GM18526 (cell line): ENCODE results near the gene CPED1.

Source experiments
- POLR2A ChIP-seq: IDR thresholded peaks from 3 replicates; pipeline ENCODE4 v1.6.1; 2011; ENCODE audit not compliant: insufficient read length; ENCODE audit errors: extremely low read depth

CPED1 gene

DNA sequence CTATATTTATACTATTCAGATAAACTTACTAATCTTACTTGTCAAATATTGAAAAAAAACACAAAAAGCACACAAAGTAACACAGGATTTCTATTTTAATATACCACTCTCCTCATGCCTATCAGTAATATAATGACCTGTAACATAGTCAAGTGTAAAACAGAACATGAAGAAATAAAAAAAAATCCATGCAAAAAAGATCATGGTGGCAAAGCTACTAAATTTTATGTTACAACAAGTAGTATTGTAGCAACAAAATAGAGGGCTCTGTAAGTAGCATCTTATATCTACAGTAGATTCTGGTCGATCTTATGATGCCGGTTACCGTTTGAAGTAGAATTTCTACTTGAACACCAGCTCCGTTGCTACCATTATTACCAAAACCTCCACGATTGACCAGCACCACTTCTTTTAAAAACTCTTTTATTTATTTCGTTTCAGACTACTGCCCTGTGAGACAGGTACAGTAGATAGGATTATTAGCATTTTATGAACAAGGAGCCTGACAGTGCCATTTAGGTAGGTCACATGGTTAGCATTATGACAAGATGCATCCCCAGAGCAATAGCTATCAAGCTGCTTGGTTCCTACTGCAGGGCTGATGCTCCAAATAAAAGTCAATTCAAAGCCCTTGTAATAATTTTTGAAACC lies 2.1 kb downstream of the CPED1 start:
- TF ChIP-seq POLR2A, result no peak

DNA sequence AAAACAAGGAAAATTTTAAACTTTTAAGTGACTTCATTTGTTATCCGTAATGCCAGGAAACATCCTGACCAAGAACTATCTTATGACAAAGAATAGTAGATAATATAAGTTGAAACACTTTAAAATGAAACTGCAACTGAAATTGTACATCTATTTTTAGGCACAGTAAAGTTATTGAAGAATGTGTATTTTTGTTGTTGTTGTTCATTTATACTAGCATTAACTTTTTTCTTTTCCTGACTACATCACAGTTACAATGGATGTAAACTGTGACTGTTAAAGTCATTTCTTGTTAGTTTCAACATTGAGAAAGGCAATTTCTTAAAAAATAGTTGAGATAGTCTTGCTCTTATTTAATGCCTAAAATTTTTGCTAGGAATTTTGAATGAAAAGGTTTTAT lies 2.6 kb downstream of the CPED1 start:
- no peak for TF ChIP-seq POLR2A

DNA sequence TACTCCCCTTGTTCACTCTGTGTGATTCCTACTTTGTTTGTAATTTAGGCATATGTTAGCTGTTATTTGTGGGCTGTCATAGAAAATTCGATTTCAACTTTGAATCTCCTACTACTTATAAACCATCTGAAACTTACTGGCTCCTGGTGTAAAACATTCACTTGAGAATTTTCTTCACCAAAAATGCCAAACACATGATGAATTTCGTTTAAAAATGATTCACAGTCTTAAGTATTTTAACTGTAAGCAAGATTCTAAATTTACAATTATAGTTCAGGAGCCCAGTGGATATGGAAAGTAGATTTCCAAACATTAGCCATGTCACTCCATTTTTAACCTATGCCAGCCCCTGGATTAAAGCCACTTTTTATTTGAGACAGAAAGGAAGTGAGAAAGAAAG lies 3.1 kb downstream of the CPED1 start:
- no peak for TF ChIP-seq POLR2A

DNA sequence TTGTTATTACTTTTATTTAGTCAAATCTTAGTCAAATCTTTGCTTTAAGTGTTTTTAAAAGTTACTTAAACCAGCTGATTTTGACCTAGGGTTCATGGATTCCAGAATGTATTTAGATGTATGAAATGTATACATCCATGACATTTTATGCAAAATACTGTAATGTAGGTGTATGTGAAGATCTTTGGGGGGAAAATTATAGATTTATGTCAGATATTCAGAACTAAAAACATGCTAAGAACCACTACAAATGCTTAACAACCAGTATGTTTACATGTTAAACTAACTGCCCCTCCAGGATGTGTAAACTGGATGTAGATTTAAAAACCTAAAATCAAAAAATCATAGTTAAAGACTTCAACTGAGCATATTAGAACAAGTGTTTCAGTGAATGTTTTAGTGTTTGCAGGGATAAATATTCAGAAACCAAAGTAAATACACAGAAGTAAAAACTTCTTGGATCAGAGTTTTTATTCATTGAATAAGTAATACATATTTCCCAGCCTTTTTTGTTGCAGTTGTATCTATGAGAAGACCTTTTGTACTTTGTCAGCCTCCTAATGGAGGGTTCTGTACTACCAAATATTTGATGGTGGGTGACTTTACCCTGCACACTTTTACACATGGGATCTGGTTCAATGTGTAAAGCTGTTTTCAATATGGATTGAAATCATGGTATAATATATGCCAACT lies 3.9 kb downstream of the CPED1 start:
- no peak for TF ChIP-seq POLR2A

DNA sequence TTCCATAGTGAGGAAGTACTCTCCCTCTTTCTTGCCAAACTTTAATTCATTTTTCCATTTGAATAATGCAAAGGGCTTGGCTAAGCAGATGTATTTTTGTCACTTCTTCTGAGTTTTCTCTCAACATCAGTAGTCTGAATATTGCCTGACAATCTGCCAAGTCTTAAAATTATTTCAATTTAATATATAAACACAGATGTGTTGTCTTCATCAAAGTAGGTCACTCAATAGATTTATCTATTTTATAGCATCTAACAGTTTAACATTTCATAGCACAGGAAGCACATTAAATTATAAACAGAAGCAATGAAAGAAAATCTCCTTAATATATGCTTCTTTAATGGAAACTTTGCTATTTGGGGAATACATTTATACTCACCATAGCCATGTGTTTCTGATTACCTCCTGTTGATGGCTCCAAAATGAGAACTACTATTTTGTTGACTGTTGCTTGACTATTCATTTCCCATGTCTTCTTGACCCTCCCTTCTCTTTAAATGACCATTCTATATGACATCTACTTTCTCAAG lies 4.5 kb downstream of the CPED1 start:
- no peak for TF ChIP-seq POLR2A

DNA sequence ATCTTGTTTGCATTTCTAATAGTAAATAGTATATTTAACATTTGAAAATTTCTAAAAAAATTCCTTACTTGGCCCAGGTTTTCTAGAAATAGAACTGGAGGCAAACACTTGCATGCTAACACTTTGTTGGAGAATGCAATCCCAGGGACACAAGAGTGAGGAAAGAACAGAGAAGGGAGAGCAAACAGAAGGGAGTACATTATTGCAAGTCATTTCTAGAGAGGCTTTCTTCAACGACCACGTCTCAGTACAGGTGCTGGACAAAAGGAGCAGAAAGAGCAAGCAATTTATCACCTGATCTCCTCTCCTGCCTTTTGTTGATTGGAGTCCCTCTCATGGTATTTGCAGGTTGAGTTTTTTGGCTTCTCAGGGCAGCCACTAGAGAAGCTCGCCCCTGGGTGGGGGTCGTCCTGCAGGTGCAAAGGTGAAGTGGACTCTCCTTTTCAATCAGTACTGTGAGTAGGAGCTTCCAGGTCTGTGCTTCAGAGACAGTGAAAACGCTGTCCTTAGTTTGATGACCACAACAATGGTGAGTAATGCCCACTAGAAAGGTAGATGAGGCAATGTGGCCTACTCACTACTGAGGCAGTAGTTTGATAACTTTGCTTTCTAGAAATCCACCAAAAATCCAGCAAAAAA lies 5.2 kb downstream of the CPED1 start:
- TF ChIP-seq POLR2A, result no peak

DNA sequence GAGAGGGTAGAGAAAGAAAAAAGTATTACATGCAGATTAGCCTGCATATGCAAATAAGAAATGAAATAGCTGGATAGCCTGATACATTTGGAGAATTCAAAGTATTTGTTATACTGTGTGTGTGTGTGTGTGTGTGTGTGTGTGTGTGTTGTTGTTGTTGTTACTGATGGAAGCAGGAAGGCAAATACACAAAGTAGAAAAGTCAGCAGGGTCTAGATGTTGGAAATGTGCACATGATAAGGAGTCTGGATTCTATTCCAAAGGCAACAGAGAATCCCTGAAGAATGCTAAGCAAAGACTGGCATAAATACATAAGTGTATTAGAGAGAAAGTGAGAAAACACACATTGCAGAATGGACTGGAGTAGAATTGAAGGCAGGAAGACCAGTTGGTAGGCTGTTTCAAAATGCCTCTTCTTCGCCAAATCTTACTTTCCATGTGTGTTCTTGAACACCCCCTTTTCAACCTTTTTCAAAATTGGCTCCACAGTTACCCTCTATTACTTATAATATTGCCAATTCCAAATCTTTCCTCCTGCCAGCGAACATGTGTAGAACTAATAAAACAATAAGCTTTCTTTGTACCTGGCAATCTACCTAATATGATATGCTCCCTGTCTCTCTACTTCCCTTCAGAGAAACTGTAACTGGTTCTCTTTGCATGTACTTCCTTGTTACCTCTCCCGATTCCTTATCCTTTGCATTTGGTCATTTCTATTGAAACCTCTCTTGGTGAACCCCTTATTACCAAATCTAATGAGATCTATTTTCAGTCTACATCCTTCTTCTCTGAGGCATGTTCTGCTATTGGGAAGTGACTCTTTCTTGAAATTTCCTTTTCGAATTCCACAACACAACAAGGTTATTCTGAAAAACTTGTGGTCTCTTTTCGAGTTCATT lies 6.2 kb downstream of the CPED1 start:
- TF ChIP-seq POLR2A, result no peak

DNA sequence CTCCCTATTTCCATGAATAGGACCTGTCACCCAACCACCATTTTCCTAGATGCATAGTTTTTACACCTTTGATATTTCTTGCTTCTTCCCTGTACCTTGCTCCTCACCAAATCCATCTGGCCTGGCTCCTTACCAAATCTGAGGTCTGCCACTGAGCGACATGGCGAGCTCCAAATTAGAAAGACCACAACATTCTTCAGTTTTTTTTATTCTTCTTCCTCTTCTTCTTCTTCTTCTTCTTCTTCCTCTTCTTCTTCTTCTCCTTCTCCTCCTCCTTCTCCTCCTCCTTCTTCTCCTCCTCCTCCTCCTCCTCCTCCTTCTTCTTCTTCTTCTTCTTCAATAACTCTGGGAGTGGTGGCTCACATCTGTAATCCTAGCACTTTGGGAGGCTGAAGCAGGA lies 7.1 kb downstream of the CPED1 start:
- no peak for TF ChIP-seq POLR2A

DNA sequence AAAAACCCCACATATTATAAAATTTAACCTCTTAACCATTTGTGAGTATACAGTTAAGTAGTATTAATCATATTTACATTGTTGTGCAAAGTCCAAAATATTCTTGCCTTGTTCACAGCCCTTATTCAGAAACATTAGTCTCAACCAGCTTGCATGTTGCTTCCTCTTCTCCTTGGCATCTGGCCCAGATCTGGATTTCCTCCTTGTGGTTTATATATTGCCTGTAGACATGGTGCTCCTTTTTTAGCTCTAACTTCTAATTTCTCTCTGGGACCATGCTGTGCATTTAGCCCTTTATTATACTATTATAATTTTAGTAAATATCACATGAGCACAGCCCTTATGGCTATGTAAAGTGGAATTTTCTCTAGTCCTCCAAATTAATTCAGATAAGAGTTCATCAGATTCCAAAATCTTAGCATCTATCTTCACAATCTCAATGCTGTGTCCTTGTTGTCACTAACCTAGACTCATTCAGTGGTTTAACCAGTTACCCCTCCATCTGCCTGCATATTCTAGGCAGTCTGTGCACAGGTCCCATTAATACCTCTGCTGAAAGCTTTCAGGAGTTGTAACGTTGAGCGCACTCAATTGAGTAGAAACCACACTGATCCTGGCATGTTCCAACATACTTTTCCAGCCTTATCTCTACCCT lies 7.9 kb downstream of the CPED1 start:
- no peak for TF ChIP-seq POLR2A

DNA sequence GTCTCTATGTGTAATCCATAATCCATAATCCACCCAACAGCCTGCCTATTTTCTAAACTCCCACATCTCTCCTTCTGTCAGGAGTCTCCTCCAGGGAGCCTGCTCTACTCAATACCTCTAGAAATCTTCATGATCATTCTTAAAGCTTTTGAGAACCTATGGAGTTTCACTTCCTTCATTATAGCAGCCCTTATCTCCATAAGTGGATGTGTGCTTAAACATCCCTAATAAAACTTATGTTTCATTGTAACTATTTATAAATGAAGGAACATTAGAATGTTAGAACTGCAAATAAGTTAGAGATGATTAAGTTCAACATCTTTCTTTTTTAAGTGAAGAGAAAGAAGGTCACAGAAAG lies 8.5 kb downstream of the CPED1 start:
- no peak for TF ChIP-seq POLR2A

DNA sequence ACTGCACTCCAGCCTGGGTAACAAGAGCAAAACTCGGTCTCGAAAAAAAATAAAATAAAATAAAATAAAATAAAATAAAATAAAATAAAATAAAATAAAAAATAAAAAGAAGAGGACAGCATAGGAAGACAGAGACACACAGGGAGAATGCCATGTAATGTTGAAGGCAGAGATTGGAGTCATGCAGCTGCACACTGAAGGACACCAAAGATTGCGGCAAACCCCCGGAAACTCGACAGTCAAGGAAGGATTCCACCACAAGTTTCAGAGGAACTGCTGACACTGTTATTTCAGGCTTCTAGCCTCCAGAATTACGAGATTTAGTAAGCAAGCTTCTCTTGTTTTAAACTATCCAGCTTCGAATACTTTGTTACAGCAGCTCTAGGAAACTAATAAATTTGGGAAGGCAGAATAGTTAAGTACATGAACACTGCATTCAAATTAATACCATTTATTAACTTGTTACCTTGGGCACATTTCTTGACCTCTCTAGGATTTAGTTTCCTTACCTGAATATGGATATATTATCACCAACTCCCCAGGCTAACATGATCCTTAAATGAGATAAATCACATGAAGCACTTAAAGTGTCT lies 9.5 kb downstream of the CPED1 start:
- no peak for TF ChIP-seq POLR2A

DNA sequence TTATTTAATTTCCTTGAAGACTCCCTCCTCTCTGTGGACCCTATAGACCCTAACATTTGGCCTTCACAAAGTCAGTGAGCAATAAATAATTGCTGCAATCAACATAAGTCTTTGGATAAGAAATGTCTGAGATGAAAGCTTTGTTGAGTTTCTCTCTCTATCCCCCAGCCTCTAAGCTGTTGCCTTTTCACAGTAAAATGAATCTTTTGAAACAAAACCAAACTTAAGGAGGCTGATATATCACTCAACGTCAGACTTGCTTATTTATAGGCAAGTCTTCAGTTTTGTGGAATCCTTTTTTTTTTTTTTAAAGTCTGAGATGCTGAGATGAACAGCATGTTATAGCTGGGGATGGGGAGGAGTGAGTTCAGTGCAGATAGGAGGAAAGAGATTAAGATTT lies 10.0 kb downstream of the CPED1 start:
- TF ChIP-seq POLR2A, result no peak

DNA sequence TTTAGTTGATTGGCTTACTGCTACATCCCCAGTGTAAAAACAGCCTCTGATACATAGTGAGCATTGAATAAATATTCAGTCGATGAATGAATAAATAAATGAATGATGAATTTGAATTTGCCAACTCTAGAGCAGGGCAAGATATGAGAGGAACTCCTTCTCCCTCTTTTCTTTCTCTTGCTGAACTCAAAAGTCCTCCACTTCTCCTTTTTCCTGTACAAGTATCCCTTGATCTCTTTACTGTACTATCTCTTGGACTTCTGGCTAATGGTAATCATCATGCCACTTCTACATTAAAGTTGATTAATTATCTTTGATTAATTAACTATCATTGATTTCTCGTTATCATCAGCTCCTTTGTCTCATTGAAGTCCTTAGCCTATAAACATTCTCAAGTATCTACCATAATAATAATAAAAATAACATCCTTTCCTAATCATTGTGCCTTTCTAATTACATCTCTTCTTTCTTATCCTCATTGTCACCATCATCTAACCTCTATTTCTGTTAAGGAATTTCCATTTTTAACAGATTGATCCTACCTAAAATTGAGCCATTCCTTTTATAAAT lies 10.6 kb downstream of the CPED1 start:
- no peak for TF ChIP-seq POLR2A
